ENCODE results near the gene IMPG2.

Gene IMPG2

GRCh38 chr3:101193957-101194356 is 126.4 kb downstream of the IMPG2 start:
- H3K4me1 ChIP-seq (ENCODE audit: control insufficient read depth, insufficient read depth, low read depth, low read length), result peaks cover 3% of the 10 kb centered on the region
- no peak for DNase-seq
- H3K27me3 ChIP-seq (ENCODE audit: control insufficient read depth in 1 of 2, insufficient read depth in 1 of 2, low read length in 2 of 2), result no peaks in the 10 kb centered on the region
- no peak overlapping the region for H3K4ac ChIP-seq (ENCODE audit: low read depth in 1 of 2, low read length in 2 of 2)
- no peaks in the 10 kb centered on the region for H3K79me1 ChIP-seq (replicated peaks; ENCODE audit: low read length, poor library complexity, severe bottlenecking)
- H3K9me3 ChIP-seq (ENCODE audit: control insufficient read depth, low read length), result peaks cover 2% of the 10 kb centered on the region
- H3K4me3 ChIP-seq (ENCODE audit: insufficient read depth in 1 of 2, low read depth in 1 of 2, low read length in 2 of 2), result no peak overlapping the region
- no peak overlapping the region for H2BK120ac ChIP-seq (ENCODE audit: low read depth, low read length)
- H2BK12ac ChIP-seq (ENCODE audit: low read length in 2 of 2), result no peak overlapping the region
- H4K8ac ChIP-seq (ENCODE audit: low read length), result no peak overlapping the region
- H3K27ac ChIP-seq (ENCODE audit: low read length, poor library complexity, severe bottlenecking), result no peak overlapping the region
- H3K14ac ChIP-seq (ENCODE audit: low read length in 2 of 2), result no peak overlapping the region
- H2AK5ac ChIP-seq (ENCODE audit: low read length, severe bottlenecking), result no peak overlapping the region
- H2AFZ ChIP-seq (ENCODE audit: low read depth, low read length), result no peak overlapping the region
- H4K91ac ChIP-seq (ENCODE audit: low read length), result no peak overlapping the region
- no peaks in the 10 kb centered on the region for H3K36me3 ChIP-seq (ENCODE audit: control insufficient read depth in 1 of 2, insufficient read depth in 2 of 2, low read depth in 1 of 2, low read length in 2 of 2)
- no peak overlapping the region for H3K4me2 ChIP-seq (ENCODE audit: low read length, poor library complexity, severe bottlenecking)
- H3K18ac ChIP-seq (ENCODE audit: low read depth in 1 of 2, low read length in 2 of 2), result no peak overlapping the region
- no peak overlapping the region for H3K23ac ChIP-seq (ENCODE audit: low read length in 2 of 2)
- H2BK5ac ChIP-seq (ENCODE audit: low read depth, low read length, poor library complexity, severe bottlenecking), result no peak overlapping the region
- H2BK15ac ChIP-seq (ENCODE audit: low read depth, poor library complexity, severe bottlenecking), result no peak overlapping the region
- WGBS, result 91% methylated on average over 1 of the region's 3 CpGs
- no peak overlapping the region for H3K9ac ChIP-seq (ENCODE audit: low read length)

- Histone ChIP-seq H3K4me1 (ENCODE audit: control insufficient read depth, insufficient read depth, low read depth, low read length) (peaks cover 3% of the 10 kb centered on the region), H3K23ac (ENCODE audit: low read length in 2 of 2) (no peak overlapping the region), H2BK15ac (ENCODE audit: low read depth, poor library complexity, severe bottlenecking) (no peak overlapping the region), H3K14ac (ENCODE audit: low read length in 2 of 2) (no peak overlapping the region), H2BK5ac (ENCODE audit: low read depth, low read length, poor library complexity, severe bottlenecking) (peak overlapping the region; percentile 38), H3K27ac (ENCODE audit: low read length, poor library complexity, severe bottlenecking) (peak overlapping the region; percentile 71), H2BK12ac (ENCODE audit: low read length in 2 of 2) (no peak overlapping the region), H3K9me3 (ENCODE audit: control insufficient read depth, low read length) (peaks cover 6% of the 10 kb centered on the region), H3K4ac (ENCODE audit: low read depth in 1 of 2, low read length in 2 of 2) (no peak overlapping the region), H3K4me2 (ENCODE audit: low read length, poor library complexity, severe bottlenecking) (no peak overlapping the region), H3K27me3 (ENCODE audit: control insufficient read depth in 1 of 2, insufficient read depth in 1 of 2, low read length in 2 of 2) (no peaks in the 10 kb centered on the region), H2AFZ (ENCODE audit: low read depth, low read length) (no peak overlapping the region), H4K91ac (ENCODE audit: low read length) (no peak overlapping the region), H3K79me1 (replicated peaks; ENCODE audit: low read length, poor library complexity, severe bottlenecking) (no peaks in the 10 kb centered on the region), H2BK120ac (ENCODE audit: low read depth, low read length) (no peak overlapping the region), H3K9ac (ENCODE audit: low read length) (no peak overlapping the region), H3K18ac (ENCODE audit: low read depth in 1 of 2, low read length in 2 of 2) (no peak overlapping the region), H3K36me3 (ENCODE audit: control insufficient read depth in 1 of 2, insufficient read depth in 2 of 2, low read depth in 1 of 2, low read length in 2 of 2) (no peaks in the 10 kb centered on the region), H2AK5ac (ENCODE audit: low read length, severe bottlenecking) (no peak overlapping the region), H3K4me3 (ENCODE audit: insufficient read depth in 1 of 2, low read depth in 1 of 2, low read length in 2 of 2) (no peak overlapping the region), H4K8ac (ENCODE audit: low read length) (no peak overlapping the region)
- DNase-seq, result no peak
- no CpG with 5 or more reads among the region's 2 CpGs for WGBS
Observed at GRCh38 chr3:101189796-101190195, 130.6 kb downstream of the IMPG2 start.

- no peak overlapping the region for H2BK12ac ChIP-seq (ENCODE audit: low read length in 2 of 2)
- no peak overlapping the region for H3K9ac ChIP-seq (ENCODE audit: low read length)
- DNase-seq, result no peak
- H3K79me1 ChIP-seq (replicated peaks; ENCODE audit: low read length, poor library complexity, severe bottlenecking), result no peaks in the 10 kb centered on the region
- peak overlapping the region; percentile 71 for H3K27ac ChIP-seq (ENCODE audit: low read length, poor library complexity, severe bottlenecking)
- WGBS, result 98% methylated on average over 2 of the region's 2 CpGs
- H4K91ac ChIP-seq (ENCODE audit: low read length), result no peak overlapping the region
- H2AFZ ChIP-seq (ENCODE audit: low read depth, low read length), result no peak overlapping the region
- H3K27me3 ChIP-seq (ENCODE audit: control insufficient read depth in 1 of 2, insufficient read depth in 1 of 2, low read length in 2 of 2), result no peaks in the 10 kb centered on the region
- H3K4me2 ChIP-seq (ENCODE audit: low read length, poor library complexity, severe bottlenecking), result no peak overlapping the region
- H2AK5ac ChIP-seq (ENCODE audit: low read length, severe bottlenecking), result no peak overlapping the region
- no peak overlapping the region for H3K4ac ChIP-seq (ENCODE audit: low read depth in 1 of 2, low read length in 2 of 2)
- no peak overlapping the region for H2BK5ac ChIP-seq (ENCODE audit: low read depth, low read length, poor library complexity, severe bottlenecking)
- H3K36me3 ChIP-seq (ENCODE audit: control insufficient read depth in 1 of 2, insufficient read depth in 2 of 2, low read depth in 1 of 2, low read length in 2 of 2), result no peaks in the 10 kb centered on the region
- H3K4me1 ChIP-seq (ENCODE audit: control insufficient read depth, insufficient read depth, low read depth, low read length), result peaks cover 3% of the 10 kb centered on the region
- no peak overlapping the region for H3K23ac ChIP-seq (ENCODE audit: low read length in 2 of 2)
- peaks cover 6% of the 10 kb centered on the region for H3K9me3 ChIP-seq (ENCODE audit: control insufficient read depth, low read length)
- no peak overlapping the region for H3K14ac ChIP-seq (ENCODE audit: low read length in 2 of 2)
- H2BK15ac ChIP-seq (ENCODE audit: low read depth, poor library complexity, severe bottlenecking), result no peak overlapping the region
- H2BK120ac ChIP-seq (ENCODE audit: low read depth, low read length), result no peak overlapping the region
- no peak overlapping the region for H3K4me3 ChIP-seq (ENCODE audit: insufficient read depth in 1 of 2, low read depth in 1 of 2, low read length in 2 of 2)
- H4K8ac ChIP-seq (ENCODE audit: low read length), result no peak overlapping the region
- no peak overlapping the region for H3K18ac ChIP-seq (ENCODE audit: low read depth in 1 of 2, low read length in 2 of 2)
Observed at GRCh38 chr3:101189176-101189575, 131.2 kb downstream of the IMPG2 start.

- Histone ChIP-seq H3K79me1 (replicated peaks; ENCODE audit: low read length, poor library complexity, severe bottlenecking) (no peaks in the 10 kb centered on the region), H3K4me2 (ENCODE audit: low read length, poor library complexity, severe bottlenecking) (no peak overlapping the region), H3K4ac (ENCODE audit: low read depth in 1 of 2, low read length in 2 of 2) (no peak overlapping the region), H2BK120ac (ENCODE audit: low read depth, low read length) (no peak overlapping the region), H2AK5ac (ENCODE audit: low read length, severe bottlenecking) (no peak overlapping the region), H3K27ac (ENCODE audit: low read length, poor library complexity, severe bottlenecking) (no peak overlapping the region), H3K4me3 (ENCODE audit: insufficient read depth in 1 of 2, low read depth in 1 of 2, low read length in 2 of 2) (no peak overlapping the region), H3K9ac (ENCODE audit: low read length) (no peak overlapping the region), H4K91ac (ENCODE audit: low read length) (no peak overlapping the region), H2BK5ac (ENCODE audit: low read depth, low read length, poor library complexity, severe bottlenecking) (no peak overlapping the region), H3K18ac (ENCODE audit: low read depth in 1 of 2, low read length in 2 of 2) (peak overlapping the region in 1 of 2 experiments; percentile 11), H4K8ac (ENCODE audit: low read length) (no peak overlapping the region), H3K9me3 (ENCODE audit: control insufficient read depth, low read length) (peaks cover 6% of the 10 kb centered on the region), H3K14ac (ENCODE audit: low read length in 2 of 2) (no peak overlapping the region), H2BK12ac (ENCODE audit: low read length in 2 of 2) (no peak overlapping the region), H3K36me3 (ENCODE audit: control insufficient read depth in 1 of 2, insufficient read depth in 2 of 2, low read depth in 1 of 2, low read length in 2 of 2) (no peaks in the 10 kb centered on the region), H3K23ac (ENCODE audit: low read length in 2 of 2) (no peak overlapping the region), H2AFZ (ENCODE audit: low read depth, low read length) (no peak overlapping the region), H2BK15ac (ENCODE audit: low read depth, poor library complexity, severe bottlenecking) (no peak overlapping the region), H3K4me1 (ENCODE audit: control insufficient read depth, insufficient read depth, low read depth, low read length) (peaks cover 5% of the 10 kb centered on the region), H3K27me3 (ENCODE audit: control insufficient read depth in 1 of 2, insufficient read depth in 1 of 2, low read length in 2 of 2) (no peaks in the 10 kb centered on the region)
- WGBS, result 88% methylated on average over 4 of the region's 4 CpGs
- DNase-seq, result no peak
Observed at GRCh38 chr3:101185341-101185740, 135.0 kb downstream of the IMPG2 start.

Data from mesenchymal stem cell (in vitro differentiated cells and primary cell).